Osteoblast (primary cell): ENCODE data around the gene ZNF521. TPM values are rescaled to one million over a fixed set of nuclear protein-coding genes. Genes with fewer than 3 reads are reported as not detected.

Experiments
- DNase-seq: peaks from one replicate; pipeline ENCODE4 v3.0.0; 2011; ENCODE audit warnings: low spot score, mixed read lengths; ENCODE audit not compliant: insufficient read length; ENCODE audit errors: missing footprints
- H2AFZ ChIP-seq: 2 replicates; pipeline ENCODE4 v1.6.0; 2011; ENCODE audit warnings: mild to moderate bottlenecking, low read length
- H3K27ac ChIP-seq: 2 replicates; pipeline ENCODE4 v1.5.1; 2011; ENCODE audit warnings: mild to moderate bottlenecking, low read depth, low read length, moderate library complexity
- H3K27me3 ChIP-seq: 2 replicates; pipeline ENCODE4 v1.6.0; 2012; ENCODE audit warnings: mild to moderate bottlenecking, control low read depth, inconsistent platforms, low read length, moderate library complexity; ENCODE audit not compliant: insufficient read depth
- H3K36me3 ChIP-seq: 2 replicates; pipeline ENCODE4 v1.5.1; 2011; ENCODE audit warnings: mild to moderate bottlenecking, low read length, control low read depth, moderate library complexity; ENCODE audit not compliant: insufficient read depth
- H3K4me1 ChIP-seq: 2 replicates; pipeline ENCODE4 v1.5.1; 2011; ENCODE audit warnings: mild to moderate bottlenecking, low read length, control low read depth, moderate library complexity; ENCODE audit not compliant: insufficient read depth
- H3K4me2 ChIP-seq: 2 replicates; pipeline ENCODE4 v1.6.0; 2011; ENCODE audit warnings: mild to moderate bottlenecking, low read length; ENCODE audit not compliant: insufficient read depth
- H3K4me3 ChIP-seq: fragments of 200-600 bp; sonication (generic); 3 replicates; pipeline ENCODE4 v1.5.1; 2012; ENCODE audit warnings: mild to moderate bottlenecking, low read length, inconsistent platforms; ENCODE audit not compliant: insufficient read depth
- H3K79me2 ChIP-seq: 2 replicates; pipeline ENCODE4 v1.6.0; 2012; ENCODE audit warnings: mild to moderate bottlenecking, low read length, control low read depth, inconsistent platforms; ENCODE audit not compliant: insufficient read depth
- H3K9me3 ChIP-seq: 2 replicates; pipeline ENCODE4 v1.5.1; 2011; ENCODE audit warnings: low read depth, low read length, control low read depth
- H4K20me1 ChIP-seq: 2 replicates; pipeline ENCODE4 v1.6.0; 2012; ENCODE audit warnings: mild to moderate bottlenecking, low read length, control low read depth; ENCODE audit not compliant: insufficient read depth
- total RNA-seq: library from RNA; depleted of rRNA; stranded (reverse); fragments of >200 nt; gene quantifications from 2 replicates; pipeline ENCODE4 v1.2.3, GENCODE V29; 2012
- TF ChIP-seq, protein P1 (sequence below): IDR thresholded peaks from 2 replicates; pipeline ENCODE4 v1.5.1; 2011; ENCODE audit warnings: mild to moderate bottlenecking, low read depth, low read length, moderate library complexity; ENCODE audit errors: extremely low read depth

ZNF521 gene
- total RNA-seq, 1 donor = 27.5 TPM

DNA sequence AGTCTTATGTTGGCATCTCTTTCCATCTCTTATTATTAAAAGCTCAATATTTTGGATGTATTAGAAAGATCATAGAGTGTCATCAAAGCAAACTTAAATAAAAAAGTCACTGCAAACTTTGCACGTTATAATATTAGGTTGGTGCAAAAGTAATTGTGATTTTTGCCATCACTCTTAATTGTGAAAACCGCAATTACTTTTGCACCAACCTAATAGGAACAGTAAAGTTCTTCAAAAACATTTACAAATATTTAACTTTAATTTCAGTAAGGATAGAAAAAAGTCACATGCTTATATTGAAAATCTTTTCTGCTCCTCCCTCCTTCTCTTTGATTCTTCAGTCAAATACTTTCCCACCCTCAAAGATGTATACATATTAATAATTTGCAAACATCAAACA is 51.5 kb downstream of the ZNF521 start:
- no peak overlapping the region for H3K4me2 ChIP-seq
- H3K27ac ChIP-seq = no peak overlapping the region
- H2AFZ ChIP-seq = no peak overlapping the region
- no peaks in the 10 kb centered on the region for H3K36me3 ChIP-seq
- no peaks in the 10 kb centered on the region for H4K20me1 ChIP-seq
- peaks cover 19% of the 10 kb centered on the region for H3K4me1 ChIP-seq
- H3K9me3 ChIP-seq = no peaks in the 10 kb centered on the region
- TF ChIP-seq, protein P1, sequence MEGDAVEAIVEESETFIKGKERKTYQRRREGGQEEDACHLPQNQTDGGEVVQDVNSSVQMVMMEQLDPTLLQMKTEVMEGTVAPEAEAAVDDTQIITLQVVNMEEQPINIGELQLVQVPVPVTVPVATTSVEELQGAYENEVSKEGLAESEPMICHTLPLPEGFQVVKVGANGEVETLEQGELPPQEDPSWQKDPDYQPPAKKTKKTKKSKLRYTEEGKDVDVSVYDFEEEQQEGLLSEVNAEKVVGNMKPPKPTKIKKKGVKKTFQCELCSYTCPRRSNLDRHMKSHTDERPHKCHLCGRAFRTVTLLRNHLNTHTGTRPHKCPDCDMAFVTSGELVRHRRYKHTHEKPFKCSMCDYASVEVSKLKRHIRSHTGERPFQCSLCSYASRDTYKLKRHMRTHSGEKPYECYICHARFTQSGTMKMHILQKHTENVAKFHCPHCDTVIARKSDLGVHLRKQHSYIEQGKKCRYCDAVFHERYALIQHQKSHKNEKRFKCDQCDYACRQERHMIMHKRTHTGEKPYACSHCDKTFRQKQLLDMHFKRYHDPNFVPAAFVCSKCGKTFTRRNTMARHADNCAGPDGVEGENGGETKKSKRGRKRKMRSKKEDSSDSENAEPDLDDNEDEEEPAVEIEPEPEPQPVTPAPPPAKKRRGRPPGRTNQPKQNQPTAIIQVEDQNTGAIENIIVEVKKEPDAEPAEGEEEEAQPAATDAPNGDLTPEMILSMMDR = no peak
- H3K79me2 ChIP-seq = no peaks in the 10 kb centered on the region
- DNase-seq = no peak
- no peaks in the 10 kb centered on the region for H3K27me3 ChIP-seq
- no peak overlapping the region for H3K4me3 ChIP-seq

DNA sequence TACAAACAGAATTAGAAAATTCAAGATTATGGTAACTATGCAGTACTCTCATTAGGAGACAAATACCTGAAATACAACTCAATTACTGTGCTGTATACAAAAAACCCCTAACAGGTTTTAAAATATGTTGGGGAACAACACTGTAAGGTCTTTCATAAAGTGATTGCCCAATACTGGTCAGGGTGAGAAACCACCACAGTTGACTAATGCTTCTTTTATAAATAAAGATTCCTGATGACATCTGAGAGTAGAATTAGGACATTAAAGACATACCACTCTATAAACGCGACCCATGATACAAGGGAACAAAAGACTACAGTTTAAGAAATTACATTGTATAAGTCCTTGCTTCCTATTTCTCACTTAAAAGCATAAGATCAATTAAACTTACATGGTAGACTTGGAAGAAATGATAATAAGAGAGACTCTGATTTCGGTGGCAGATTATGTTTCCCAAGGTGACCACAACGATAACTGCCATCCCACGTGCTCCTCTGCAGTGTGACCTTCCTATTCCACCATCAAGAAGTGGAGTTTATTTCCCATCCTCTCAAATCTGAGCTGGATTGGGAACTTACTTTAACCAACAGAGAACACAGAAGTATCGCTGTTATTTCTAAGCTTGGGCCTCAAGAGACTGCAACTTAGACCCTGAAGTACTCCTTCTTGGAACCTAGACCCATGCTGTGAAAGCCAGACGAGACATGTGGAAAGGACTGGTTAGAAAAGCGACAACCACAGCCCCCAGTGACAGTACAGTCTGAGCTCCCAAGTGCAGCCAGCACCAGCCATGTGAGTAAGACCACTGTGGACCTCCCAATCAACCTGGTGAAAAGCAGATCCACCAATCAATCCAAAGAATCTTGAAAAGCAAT is 52.3 kb downstream of the ZNF521 start:
- H4K20me1 ChIP-seq = no peaks in the 10 kb centered on the region
- peak overlapping the region; percentile 56 for H3K27ac ChIP-seq
- no peak overlapping the region for H2AFZ ChIP-seq
- peaks cover 19% of the 10 kb centered on the region for H3K4me1 ChIP-seq
- no peak for DNase-seq
- H3K36me3 ChIP-seq = no peaks in the 10 kb centered on the region
- no peaks in the 10 kb centered on the region for H3K27me3 ChIP-seq
- H3K4me2 ChIP-seq = peak overlapping the region; percentile 43
- H3K9me3 ChIP-seq = no peaks in the 10 kb centered on the region
- TF ChIP-seq, protein P1 = no peak
- H3K4me3 ChIP-seq = no peak overlapping the region
- no peaks in the 10 kb centered on the region for H3K79me2 ChIP-seq

DNA sequence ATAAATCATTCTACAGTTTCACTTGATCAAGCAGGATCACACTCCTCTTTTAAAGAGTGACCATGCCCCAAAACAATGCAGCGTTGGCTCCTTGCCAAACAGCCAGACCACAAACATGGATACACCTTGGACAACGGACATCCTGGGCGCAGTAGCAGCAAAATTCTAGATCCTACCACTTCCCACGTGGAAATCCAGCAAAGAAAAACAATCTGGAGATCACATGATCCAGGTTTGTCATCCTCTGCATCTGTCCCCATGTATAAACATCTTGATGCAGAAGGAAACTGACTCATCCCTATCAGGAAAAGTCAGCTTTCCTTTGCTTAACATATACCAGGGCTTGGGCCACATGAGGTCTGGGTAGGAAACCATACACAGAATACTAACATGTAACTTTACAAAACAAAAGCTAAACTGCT is 53.1 kb downstream of the ZNF521 start:
- DNase-seq = peak; percentile 72
- Histone ChIP-seq H3K79me2 (no peaks in the 10 kb centered on the region), H3K4me2 (peak overlapping the region; percentile 43)

GRCh38 chr18:25295624-25296138 is 56.3 kb downstream of the ZNF521 start:
- H3K9me3 ChIP-seq = no peaks in the 10 kb centered on the region
- no peak overlapping the region for H2AFZ ChIP-seq
- no peaks in the 10 kb centered on the region for H3K79me2 ChIP-seq
- no peaks in the 10 kb centered on the region for H3K27me3 ChIP-seq
- peaks cover 19% of the 10 kb centered on the region for H3K4me1 ChIP-seq
- TF ChIP-seq, protein P1 = no peak
- H3K4me2 ChIP-seq = no peak overlapping the region
- no peak overlapping the region for H3K4me3 ChIP-seq
- H3K36me3 ChIP-seq = no peaks in the 10 kb centered on the region
- no peak overlapping the region for H3K27ac ChIP-seq
- no peak for DNase-seq
- no peaks in the 10 kb centered on the region for H4K20me1 ChIP-seq

More for the DNA sequence above, 53.1 kb downstream of the ZNF521 start:
- Histone ChIP-seq H3K4me3 (no peak overlapping the region), H3K27ac (peak overlapping the region; percentile 56), H3K36me3 (no peaks in the 10 kb centered on the region), H3K9me3 (no peaks in the 10 kb centered on the region), H2AFZ (peak overlapping the region; percentile 11), H3K4me1 (peaks cover 19% of the 10 kb centered on the region), H4K20me1 (no peaks in the 10 kb centered on the region), H3K27me3 (no peaks in the 10 kb centered on the region)
- TF ChIP-seq, protein P1 = no peak
